Fibroblast of villous mesenchyme (primary cell): ENCODE measurements around the gene KCNJ1. TPM values are rescaled to one million over a fixed set of nuclear protein-coding genes. Genes with fewer than 3 reads are reported as not detected.
A peak's percentile ranks its signal among the peaks of the same experiment; 100 is the strongest.

Experiments
- DNase-seq: peaks from one replicate; pipeline ENCODE4 v3.0.0-alpha.2; 2010; ENCODE audit warnings: low read depth
- H3K4me3 ChIP-seq: 2 replicates; pipeline ENCODE4 v1.5.1; 2011; ENCODE audit warnings: low read depth, mild to moderate bottlenecking, low read length
- total RNA-seq: library from RNA; depleted of rRNA; stranded (reverse); fragments of >200 nt; gene quantifications from 2 replicates; pipeline ENCODE4 v1.2.3, GENCODE V29; 2012
- TF ChIP-seq, protein P1 (sequence below): IDR thresholded peaks from 2 replicates; pipeline ENCODE4 v1.5.1; 2012; ENCODE audit warnings: low read depth, mild to moderate bottlenecking, low read length; ENCODE audit not compliant: insufficient read depth

The KCNJ1 gene
- total RNA-seq, 1 donor = not detected

DNA sequence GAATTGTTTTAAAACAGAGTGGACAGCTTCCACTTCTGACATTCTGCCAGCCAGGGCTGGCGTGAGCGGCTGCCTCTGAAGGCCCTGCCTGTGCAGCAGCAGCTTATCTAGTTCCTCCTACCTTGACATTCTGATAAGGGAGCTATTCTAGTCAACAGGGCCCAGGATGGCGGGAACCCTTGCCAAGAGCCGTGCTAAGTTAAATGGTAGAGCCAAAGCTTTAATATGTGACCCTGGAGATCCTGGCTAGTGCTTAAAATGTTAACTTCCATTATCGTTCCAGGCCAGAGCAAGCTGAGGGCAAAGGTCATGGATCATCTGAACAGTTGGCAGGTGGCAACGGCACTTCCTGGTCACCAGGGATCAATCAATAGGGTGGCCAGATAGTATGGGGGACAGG lies 27.6 kb upstream of the KCNJ1 start:
- TF ChIP-seq, protein P1, sequence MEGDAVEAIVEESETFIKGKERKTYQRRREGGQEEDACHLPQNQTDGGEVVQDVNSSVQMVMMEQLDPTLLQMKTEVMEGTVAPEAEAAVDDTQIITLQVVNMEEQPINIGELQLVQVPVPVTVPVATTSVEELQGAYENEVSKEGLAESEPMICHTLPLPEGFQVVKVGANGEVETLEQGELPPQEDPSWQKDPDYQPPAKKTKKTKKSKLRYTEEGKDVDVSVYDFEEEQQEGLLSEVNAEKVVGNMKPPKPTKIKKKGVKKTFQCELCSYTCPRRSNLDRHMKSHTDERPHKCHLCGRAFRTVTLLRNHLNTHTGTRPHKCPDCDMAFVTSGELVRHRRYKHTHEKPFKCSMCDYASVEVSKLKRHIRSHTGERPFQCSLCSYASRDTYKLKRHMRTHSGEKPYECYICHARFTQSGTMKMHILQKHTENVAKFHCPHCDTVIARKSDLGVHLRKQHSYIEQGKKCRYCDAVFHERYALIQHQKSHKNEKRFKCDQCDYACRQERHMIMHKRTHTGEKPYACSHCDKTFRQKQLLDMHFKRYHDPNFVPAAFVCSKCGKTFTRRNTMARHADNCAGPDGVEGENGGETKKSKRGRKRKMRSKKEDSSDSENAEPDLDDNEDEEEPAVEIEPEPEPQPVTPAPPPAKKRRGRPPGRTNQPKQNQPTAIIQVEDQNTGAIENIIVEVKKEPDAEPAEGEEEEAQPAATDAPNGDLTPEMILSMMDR = no peak
- no peak overlapping the region for H3K4me3 ChIP-seq

DNA sequence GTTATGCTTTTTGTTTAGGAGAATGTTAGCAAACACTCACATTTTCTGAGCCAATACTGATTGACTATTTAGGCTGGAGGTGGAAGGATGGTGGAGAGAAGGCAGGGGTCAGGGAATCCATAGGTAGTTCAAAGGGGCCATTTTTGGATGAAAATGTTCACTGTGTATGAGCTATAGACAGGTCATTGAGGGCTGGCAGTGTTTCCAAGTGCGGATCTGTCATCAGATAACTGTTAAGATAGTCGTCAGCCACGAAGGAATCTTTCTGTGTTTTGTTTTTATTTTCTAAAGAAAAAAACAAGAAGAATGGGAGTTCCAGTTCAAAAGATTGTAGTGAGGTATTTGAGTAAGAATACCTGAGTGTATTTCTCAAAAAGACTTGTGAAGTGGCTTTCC lies 27.2 kb upstream of the KCNJ1 start:
- no peak for DNase-seq
- H3K4me3 ChIP-seq = no peak overlapping the region
- TF ChIP-seq, protein P1 = no peak

More for the DNA sequence above, 27.6 kb upstream of the KCNJ1 start:
- no peak for DNase-seq

DNA sequence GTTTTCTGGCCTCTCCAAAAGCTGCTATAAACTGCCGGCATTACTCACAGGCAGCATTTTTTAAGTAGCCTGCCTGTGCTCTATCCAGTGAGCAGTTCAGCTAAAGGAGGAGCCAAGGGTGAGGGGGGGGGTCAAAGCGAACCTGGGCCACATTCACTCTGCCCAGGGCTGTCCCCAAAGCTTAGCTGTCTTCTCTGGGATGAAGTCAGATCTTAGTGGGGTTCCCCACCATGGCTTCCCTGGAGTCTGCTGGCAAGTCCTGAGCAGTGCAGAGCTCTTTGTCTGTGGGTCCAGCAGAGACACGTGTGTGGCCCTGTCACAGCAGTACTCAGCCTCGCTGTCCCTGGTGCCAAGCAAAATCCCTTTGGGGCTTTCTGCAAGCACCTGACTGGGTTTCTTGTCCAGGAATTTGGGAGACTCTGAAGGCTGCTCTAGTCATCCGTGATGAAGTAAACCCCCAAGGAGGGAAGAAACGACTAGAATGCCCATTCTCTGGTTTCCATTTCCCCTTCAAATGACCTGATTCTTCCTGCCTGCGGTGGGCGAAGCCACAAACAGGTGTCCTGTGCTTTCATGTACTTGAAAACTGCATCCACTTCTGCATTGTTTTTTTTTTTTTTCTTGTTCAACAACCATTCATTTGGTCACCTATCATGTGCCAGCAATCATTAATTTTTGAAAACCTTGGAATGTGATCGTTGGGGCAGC lies 26.6 kb upstream of the KCNJ1 start:
- no peak overlapping the region for H3K4me3 ChIP-seq
- TF ChIP-seq, protein P1 = no peak
- DNase-seq = no peak

DNA sequence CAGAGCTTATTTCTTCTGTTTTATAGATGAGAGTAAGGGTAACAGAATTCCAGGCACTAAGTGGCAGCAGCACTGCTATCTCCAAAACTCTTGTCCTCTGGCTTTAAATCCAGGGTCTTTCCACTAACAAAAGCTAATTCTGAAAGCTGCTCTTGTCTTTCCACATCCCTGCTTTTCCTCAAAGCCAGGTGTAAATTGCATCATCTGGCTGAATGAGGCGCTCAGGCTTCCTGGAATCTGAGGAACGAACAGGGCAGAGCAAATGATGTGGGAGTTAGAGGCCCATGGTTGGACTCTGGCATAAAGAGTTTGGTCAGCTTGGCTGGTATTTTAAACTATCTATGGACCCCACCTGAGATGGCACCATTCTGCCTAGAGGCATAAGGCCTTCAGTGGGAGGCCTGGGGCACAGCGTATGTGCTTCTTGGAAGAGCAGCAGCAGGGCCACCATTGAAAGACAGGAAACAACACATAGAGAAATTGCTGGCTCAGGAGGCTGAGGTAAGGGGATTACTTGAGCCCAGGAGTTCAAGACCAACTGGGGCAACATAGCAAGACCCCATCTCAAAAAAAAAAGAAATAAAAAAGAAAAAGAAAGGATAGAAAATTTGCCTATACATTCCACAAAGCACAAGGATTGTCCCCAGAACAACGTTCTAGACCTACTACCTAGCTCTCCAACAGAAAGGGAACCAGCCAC lies 25.9 kb upstream of the KCNJ1 start:
- peak; percentile 16 for DNase-seq
- TF ChIP-seq, protein P1 = no peak
- no peak overlapping the region for H3K4me3 ChIP-seq

DNA sequence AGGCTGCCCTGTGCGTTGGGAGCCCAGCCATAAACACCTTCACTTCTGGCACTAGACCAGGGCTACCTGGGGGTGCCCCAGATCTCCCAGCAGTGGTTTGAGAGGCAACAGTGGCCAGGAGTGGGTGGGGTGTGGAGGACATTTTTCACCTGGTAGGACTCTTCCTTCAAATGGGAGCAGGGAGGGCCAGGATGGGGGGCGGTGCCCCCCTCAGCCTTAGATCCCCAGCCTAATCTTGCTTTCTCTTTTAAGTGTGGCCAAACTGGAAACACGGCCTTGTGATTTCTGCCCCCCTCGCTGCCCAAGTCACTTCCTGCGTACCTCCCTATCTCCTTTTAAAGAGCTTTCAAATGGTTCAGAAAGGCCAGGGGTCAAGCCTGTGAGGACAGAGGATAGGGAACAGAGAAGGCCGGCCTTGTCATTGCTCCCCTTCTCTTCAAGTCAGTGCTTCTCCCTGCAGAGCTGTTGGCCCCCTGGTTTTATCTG lies 24.9 kb upstream of the KCNJ1 start:
- TF ChIP-seq, protein P1 = no peak
- H3K4me3 ChIP-seq = peak overlapping the region; percentile 6
- DNase-seq = peak; percentile 30

DNA sequence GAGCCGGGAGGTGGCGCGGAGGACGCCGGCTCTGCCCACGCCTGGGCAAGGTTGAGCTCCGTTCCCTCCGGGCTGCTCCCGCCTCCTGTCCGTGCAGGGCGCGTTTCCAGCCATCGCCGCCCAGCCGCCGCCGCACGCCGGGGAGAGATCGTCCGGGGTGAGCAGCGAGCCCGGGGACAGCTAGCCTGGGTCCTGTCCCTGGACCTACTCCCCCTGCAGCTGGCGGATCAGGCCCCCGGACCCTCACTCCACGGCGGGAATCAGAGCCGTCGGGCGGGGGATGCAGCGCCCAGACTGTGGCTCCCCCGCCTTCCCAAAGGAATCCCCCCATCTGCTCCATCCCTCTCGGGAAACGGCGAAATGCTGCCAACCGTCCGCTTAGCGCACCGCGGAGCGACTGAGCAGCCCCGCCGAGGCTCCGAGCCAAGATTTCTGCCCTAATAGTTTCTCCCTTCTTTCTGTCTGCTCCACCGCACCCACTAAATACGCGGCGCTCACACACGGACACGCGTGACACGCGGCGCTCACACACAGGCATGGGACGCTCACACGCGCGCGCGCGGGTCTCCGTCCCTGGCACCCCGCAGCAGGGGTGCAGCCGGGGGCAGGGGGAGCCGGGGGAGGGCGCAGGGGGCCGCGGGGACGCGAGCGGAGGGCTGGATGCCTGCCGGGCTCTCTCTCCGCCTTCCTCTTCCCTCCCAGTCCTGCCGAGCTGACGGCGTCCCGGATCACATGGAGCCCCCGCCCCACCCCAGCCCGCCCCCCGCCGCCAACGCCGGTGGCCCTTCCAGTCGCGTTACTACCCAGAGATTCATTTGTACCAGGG lies 23.7 kb upstream of the KCNJ1 start, which contains the start of gene KCNJ5:
Gene KCNJ5, plus strand, starts transcription at position 814 of the 826 bp plus-strand sequence. CDS start 19,918 bp downstream, outside the sequence.
- DNase-seq = peak; percentile 17
- H3K4me3 ChIP-seq = peak within 1 kb of the TSS; percentile 62
- TF ChIP-seq, protein P1 = no peak
